Activated CD4-positive, alpha-beta T cell treated with anti-CD3 and anti-CD28 coated beads for 4 hours (primary cell): Measurements from ENCODE around the gene WDR18.
A peak's percentile ranks its signal among the peaks of the same experiment; 100 is the strongest.
"Not testable (repeated sequence)": the region's sequence is repeated elsewhere in the genome, so short reads cannot be mapped to it uniquely, and the experiment has no call there.

Experiments
- DNase-seq, 2 donors: peaks; one replicate each; pipeline ENCODE4 v3.0.0-alpha.2; 2020

Gene WDR18

DNA sequence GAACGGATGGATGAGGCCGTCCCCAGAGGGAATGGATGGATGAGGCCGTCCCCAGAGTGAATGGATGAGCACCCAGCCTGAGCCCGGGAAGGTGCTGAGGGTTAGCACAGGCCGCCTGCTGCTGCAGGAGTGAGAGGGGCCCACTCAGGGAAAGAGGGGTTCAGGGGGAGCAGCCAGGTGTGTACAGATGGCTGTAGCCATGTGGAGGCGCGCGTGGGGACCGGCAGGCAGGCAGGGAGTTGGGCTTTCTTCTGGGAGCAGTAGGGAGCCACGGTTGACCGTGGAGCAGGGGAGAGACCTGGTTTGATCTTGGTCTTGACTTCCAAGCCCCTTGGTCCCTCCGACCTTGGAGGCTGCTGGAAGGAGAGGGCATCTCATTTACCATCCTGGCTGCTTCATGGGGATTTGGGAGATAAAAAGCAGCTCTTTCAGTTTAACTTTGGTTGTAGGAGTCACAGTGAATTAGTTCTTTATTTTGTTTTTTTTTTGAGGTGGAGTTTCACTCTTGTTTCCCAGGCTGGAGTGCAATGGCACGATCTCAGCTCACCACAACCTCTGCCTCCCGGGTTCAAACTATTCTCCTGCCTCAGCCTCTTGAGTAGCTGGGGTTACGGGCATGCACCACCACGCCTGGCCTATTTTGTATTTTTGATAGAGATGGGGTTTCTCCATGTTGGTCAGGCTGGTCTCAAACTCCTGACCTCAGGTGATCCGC, 33.6 kb upstream of the WDR18 start:
- DNase-seq, result no peak

DNA sequence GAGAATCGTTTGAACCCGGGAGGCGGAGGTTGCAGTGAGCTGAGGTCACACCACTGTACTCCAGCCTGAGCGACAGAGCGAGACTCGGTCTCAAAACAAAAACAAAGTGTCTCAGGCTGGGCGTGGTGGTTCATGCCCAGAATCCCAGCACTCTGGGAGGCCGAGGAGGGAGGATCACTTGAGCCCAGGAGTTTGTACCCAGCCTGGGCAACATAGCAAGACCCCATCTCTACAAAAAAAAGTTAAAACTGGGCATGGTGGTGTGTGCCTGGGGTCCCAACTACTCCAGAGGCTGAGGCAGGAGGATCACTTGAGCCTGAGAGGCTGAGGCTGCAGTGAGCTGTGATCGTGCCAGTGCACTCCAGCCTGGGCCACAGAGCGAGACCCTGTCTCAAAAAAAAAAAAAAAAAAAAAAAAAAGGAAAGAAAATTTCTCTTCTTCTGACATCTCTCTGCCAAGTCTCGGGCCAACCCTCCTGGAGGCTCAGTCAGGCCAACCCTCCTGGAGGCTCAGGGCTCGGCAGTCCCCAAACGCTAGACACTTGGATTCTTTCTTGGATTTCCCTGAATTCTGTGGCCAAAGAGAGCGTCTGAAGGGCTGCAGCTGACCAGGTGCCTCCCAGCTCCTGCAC, 32.0 kb upstream of the WDR18 start:
- no peak for DNase-seq

DNA sequence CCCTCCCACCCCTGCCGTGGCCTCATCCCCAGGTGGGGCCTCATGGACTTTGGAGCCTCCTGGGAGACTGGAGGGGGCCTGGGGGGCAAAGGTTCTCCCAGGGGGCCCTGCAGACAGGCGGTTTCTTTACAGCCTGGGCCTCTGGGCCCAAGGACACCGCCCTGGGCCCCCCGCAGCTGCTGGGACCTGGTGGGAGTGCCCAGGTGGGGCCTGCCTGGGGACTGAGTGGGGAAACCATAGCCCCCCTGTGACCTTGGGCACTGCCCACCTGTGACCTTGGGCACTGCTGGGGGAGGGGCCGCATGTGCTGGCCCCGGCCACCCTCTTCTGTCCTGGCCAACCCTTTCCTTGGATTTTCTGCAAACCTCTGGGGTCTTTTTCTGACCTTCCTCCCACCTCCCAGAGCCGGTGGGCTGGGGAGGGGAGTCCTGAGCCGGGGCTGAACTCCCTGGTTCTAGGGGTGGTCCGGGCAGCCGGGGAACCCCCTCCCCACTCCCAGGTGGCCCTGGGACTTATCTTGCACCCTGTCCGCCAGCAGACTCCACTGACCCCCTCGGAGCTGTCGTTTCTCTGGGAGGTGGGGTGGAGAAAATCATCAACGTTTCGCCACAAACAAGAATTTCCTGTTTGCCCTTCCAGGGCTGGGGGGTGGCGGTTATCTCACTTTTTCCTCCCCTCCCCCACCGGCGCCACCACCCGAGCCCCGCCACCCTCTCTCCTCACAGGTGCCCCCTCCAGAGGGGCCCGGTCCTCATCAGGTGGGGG, 31.3 kb upstream of the WDR18 start:
- DNase-seq, result no peak

DNA sequence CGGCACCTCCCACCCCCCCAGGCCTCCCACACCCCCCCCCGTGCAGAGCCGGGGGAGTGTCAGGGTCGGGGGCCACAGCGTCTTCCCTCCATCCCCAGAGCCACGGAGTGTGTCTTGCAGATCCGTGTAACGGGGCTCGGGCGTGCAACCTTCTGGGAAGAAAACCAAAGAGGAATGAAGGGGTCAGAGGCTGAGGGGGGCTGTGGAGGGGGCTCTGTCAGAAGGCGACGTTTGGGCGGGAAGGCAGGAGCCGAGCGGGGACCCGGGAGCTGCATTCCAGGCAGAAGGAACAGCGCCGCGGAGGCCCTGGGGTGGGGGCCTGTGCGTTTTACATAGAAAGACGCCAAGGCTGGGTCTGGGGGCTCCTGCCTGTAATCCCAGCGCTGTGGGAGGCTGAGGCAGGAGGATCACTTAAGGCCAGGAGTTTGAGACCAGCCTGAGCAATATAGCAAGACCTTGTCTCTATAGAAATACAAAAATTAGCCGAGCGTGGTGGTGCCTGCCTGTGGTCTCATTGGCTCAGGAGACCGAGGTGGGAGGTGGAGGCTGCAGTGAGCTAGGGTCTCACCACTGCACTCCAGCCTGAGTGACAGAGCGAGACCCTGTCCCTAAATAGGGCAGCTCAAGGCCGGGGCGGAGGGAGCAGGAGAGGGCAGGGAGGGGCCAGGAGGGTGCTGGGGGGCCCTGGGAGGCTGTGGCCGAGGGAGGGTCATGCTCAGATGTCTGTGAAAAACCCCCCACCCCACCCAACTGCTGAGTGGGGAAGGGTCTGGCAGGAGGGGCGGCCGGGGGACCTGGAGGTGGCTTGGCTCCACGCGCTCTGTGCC, 30.5 kb upstream of the WDR18 start:
- DNase-seq, result no peak

GRCh38 chr19:954272-954671, 29.9 kb upstream of the WDR18 start:
- no peak for DNase-seq

- DNase-seq, result no peak
These were observed 29.3 kb upstream of the WDR18 start for GRCh38 chr19:954672-955494.

GRCh38 chr19:955803-956765, 28.1 kb upstream of the WDR18 start:
- no peak for DNase-seq

GRCh38 chr19:956766-957440, 27.2 kb upstream of the WDR18 start:
- no peak for DNase-seq

DNA sequence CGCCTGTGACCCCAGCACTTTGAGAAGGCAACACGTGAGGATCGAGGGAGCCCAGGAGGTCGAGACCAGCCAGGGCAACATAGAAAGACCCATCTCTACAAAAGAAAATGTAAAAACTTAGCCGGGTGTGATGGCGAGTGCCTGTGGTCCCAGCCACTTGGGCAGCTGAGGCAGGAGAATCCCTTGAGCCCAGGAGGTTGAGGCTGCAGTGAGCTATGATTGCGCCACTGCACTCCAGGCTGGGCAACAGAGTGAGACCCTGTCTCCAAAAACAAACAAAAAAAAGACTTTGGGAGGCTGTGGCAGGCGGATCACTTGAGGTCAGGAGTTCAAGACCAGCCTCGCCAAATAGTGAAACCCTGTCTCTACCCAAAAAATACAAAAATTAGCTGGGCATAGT, 26.6 kb upstream of the WDR18 start:
- DNase-seq, result not testable (repeated sequence)

DNA sequence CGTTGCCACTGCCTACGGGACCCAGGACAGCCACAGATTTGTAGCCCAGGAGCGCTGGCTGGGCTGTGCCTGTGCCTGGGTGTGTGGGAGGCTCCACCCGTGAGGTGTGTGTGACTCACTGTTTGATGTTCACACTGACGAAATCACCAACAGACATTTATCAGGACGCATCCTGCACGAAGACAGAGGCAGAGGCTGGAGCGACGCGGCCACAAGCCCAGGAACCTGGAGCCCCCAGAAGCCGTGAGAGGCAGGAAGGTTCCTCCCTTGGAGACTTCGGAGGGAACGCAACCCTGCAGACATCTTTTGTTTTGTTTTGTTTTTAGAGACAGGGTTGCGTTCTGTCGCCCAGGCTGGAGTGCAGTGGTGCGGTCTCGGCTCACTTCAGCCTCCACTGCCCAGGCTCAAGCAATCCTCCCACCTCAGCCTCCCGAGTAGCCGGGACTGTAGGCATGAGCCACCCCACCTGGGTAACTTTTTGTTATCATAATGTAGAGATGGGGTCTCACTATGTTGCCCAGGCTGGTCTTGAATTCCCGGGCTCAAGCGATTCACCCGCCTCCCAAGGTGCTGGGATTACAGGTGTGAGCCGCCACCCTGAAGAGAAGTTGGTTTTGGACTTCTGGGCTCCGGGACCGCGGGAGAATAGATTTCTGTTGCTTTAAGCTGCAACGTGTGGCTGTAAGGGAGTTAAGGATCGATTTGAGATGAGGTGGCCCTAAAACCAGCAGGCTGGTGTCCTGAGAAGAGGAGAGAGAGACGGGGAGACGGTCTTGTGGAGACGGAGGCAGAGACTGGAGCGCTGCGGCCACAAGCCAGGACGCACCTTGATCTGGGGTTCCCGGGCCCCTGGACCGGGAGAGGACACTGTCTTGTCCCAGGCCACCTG, 24.9 kb upstream of the WDR18 start:
- peak; percentile 45 to 53 for DNase-seq

DNA sequence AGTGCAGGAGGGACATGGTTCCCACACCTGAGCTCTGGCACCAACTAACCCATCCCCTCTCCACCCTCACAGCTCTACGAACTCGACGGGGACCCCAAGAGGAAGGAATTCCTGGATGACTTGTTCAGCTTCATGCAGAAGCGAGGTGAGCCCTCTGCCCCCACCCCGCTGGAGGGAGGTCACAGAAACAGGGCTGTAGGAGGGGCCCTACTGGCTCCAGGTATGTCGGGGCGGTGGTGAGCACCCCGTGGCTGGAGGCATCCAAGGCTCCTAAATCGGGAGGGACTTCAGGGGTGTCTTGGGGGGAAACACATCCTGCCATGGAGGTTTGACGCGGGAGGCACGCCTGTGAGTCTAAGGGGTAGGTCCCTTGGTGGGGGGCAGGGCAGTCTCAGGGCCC, 24.1 kb upstream of the WDR18 start:
- DNase-seq, result no peak

DNA sequence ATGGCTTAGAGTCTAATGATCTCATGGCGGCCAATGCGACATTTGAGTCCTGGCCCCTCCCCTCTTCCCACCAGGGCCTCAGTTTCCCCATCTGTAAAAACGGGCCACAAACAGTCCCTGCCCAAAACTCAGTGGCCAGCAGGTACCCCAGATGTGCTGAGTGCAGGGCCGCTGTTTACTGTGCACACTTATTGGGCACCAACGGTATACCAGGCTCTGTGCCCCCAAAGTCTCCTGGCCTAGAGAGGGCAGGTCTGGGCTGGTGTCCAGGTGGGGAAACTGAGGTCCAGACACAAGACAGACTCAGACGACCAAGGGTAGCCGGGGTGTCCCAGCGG, 23.6 kb upstream of the WDR18 start:
- DNase-seq, result no peak

DNA sequence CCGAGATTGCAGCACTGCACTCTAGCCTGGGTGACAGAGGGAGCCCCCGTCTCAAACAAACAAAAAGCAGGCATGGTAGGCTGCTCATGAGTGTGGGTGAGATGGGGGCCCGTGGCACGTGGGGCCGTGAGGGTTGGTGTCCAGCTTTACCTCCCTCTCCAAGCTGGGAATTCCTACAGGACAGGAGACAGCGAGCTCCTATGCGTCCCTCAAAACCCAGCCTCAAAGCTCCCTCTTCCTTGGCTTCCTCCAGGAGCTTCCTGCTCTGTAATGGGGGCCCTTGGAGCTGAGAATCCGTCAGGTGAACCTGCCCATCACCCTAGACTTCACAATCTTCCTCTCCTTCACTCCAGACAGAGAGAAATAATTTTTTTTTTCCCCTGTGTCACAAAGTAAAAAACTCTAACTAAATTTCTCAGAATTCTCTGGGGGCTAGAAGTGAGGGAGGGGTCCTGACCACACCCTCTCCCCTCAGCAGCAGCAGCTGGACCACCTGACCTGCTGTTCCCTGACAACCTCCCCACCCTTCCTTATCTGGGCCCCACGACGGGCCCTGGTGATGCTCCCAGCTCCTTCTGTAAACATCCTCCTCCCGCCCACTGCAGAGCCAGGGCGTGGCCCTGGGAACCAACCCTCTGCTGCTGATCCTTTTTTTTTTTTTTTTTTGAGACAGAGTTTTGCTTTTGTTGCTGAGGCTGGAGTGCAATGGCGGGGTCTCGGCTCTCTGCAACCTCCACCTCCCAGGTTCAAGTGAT, 22.1 kb upstream of the WDR18 start:
- no peak for DNase-seq

- no peak for DNase-seq
These were observed 21.3 kb upstream of the WDR18 start for GRCh38 chr19:962683-963400.

- no peak for DNase-seq
These were observed 20.6 kb upstream of the WDR18 start for GRCh38 chr19:963486-963951.

GRCh38 chr19:964116-964520, 20.0 kb upstream of the WDR18 start:
- DNase-seq, result no peak

DNA sequence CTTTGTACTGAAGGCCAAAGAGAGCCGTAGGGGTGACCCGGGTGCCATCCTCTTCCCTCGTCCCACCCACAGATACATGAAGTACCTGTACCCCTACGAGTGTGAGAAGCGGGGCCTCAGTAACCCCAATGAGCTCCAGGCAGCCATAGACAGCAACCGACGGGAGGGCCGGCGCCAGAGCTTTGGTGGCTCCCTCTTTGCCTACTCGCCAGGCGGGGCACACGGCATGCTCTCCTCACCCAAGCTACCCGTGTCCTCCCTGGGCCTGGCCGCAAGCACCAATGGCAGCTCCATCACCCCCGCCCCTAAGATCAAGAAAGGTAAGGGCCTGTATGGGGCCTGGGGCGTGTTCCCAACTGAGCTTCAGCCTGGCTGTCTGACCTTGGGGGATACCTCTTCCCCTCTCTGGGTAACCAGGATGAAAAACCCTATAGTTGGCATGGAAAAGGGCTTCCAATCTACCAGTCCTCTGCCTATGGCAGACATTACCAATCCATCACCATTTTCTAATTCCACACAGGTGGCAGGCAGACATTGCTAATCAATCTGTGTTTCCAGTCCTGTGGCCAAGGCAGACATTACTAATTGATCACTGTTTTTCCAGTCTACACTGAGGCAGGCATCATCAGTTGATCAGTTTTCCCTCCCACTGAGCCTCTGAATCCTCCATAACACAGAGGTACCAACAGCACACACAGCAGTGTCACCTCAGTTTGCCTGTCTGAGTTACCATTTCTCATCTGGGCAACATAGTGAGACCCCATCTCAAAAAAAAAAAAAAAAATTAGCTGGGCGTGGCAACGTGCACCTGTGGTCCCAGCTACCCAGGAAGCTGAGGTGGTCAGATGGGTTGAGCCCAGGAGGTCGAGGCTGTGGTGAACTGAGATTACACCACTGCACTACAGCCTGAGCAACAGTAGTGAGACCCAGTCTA, 19.1 kb upstream of the WDR18 start:
- DNase-seq, result no peak
